ENCODE results near the gene ZFP92.
"Not testable (repeated sequence)": the region's sequence is repeated elsewhere in the genome, so short reads cannot be mapped to it uniquely, and the experiment has no call there.

ZFP92 gene

GRCh38 chrX:153387345-153387744 is 23.9 kb upstream of the ZFP92 start:
- DNase-seq = no peak

DNA sequence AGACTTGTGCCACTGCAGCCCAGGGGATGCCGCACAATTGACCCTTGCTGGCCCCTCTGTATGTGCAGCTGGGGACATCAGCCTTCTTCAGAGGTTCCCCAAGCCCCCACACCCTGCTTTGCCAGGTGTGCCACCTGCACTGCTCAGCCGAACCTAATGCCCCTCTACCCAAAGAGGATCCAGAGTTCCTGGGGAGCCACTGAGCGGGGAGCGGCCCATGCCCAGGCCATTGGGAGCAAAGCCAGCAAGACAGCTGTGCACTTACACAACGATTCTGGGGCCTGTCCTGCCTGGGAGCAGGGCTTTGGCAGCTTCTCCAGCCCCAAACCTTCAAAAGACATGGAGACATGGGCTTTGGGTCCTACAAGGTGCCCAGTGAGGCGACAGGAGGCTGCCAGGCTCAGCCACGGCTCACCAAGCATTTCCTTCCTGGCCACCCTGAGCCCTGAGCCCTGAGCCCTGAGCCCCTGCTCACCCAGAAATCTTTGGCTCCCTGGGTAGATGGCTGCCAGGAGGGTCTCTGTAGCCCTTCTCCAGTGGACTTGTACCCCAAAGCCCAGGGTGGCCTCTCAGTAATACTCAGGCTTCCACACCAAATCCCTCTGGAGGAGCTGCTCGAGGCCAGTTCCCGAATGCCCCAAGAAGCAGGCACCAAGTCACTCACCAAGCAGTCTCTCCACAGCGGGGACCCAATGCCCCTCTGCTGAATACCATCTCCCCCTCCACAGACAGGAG is 23.1 kb upstream of the ZFP92 start:
- no peak for DNase-seq

DNA sequence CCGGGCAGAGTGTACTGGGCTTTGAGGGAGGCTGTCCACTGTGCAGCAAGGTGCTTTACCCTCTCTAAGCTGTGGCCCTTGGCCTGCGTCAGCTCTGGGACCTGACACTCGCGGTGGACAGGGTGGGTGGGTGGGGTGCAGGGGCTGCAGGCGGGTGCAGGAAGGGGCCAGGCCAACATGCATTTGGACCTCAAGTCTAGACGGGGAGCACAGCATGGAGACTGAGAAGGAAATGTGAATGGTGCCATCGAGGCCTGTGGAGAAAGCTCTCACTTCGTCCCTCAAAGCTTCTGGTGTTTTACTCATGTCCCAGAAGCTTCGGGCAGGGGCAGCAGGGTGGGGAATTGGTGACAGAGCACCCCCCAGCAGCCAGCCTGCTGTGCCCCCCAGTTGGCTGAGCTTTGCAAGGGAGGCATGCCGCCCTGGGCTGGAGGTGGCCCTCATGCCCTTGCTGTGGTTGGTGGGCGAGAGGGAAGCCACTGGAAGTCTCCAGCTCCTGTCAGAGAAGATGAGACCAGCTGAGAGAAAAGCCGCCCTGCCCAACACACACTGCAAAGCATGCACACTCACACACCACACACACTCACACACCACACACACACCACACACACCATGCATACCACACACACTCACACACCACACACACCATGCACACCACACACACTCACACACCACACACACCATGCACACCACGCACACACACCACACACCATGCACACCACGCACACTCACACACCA is 22.4 kb upstream of the ZFP92 start:
- no peak for DNase-seq

GRCh38 chrX:153389460-153389768 is 21.9 kb upstream of the ZFP92 start:
- DNase-seq = not testable (repeated sequence)

DNA sequence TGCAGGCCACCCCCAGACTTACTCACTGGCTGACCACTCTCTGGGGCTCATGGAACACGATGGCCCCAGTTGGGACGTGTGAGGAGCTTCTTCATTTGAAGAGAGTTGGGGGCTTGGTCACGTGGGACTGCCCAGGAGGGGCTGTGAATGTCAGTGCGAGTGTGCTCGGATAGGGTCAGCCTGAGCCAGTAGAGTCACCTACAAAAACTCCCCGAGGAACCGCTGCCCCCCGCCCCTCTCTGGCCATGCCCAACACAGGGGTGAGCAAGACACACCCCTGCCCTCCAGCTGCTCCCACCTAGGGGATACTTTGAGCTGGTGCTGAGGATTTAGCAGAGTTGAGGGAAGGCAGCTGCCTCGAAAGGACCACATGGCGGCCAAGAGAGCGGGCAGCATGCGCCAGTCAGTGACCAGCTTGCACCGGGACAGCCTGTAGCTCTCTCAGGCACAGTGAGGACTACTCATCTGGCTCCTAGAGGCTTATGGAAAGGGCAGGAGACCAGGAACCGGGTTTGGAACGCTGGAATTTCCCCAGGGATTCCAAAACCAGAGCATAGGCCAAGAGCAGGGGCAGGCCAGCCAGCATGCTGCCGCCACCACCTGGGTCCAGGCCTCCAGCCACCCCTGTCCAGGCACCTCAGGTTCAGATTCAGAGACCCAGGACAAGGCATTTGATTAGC is 18.5 kb upstream of the ZFP92 start:
- DNase-seq = no peak

GRCh38 chrX:153394612-153395011 is 16.7 kb upstream of the ZFP92 start:
- DNase-seq = no peak

GRCh38 chrX:153395613-153396319 is 15.5 kb upstream of the ZFP92 start:
- DNase-seq = no peak

DNA sequence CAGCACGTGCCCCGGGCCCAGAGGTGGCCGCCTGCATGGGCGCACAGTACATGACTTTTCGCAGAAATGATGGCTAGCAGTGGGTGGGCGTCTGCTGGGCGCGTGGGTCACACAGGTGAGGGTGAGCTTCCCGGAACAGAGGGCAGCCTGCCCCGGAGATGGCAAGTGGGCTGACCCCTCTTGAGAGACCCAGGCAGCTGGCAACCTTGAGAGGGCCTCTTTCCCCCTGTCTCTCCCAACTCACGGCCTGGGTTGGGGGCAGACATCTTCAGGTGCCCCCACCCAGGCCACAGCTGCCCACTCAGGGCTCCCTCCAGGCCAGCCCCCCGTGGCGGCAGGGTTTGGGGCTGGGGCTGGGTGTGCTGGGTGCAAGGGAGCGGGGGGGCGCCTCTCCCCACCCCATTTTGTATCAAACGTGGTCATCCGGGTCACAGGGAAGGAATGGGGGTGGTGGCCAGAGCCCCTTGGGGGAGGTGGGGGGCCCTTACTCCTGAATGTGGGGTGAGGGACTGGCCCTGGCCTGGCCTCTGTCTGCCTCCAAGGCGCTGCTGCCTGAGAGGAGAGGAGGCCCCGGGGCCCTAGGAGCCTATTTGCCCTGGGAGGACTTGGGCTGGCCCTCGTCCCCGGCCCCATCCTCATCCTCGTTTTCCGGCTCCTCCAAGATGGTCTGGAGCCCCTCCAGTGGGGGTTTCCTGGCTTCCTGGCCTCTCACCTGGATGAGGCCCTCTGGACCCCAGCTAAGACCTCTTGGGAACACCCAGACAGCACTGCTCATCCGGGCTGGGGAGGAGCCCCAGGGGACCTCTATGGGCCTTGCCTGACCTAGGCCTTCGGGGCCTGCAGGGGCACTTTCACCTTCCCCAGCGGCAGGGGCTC is 14.7 kb upstream of the ZFP92 start:
- DNase-seq = no peak

GRCh38 chrX:153397256-153397960 is 13.9 kb upstream of the ZFP92 start:
- peak in 1 of 2 experiments; percentile 17 for DNase-seq

- no peak for DNase-seq
These were observed 12.9 kb upstream of the ZFP92 start for GRCh38 chrX:153398275-153398960.

DNA sequence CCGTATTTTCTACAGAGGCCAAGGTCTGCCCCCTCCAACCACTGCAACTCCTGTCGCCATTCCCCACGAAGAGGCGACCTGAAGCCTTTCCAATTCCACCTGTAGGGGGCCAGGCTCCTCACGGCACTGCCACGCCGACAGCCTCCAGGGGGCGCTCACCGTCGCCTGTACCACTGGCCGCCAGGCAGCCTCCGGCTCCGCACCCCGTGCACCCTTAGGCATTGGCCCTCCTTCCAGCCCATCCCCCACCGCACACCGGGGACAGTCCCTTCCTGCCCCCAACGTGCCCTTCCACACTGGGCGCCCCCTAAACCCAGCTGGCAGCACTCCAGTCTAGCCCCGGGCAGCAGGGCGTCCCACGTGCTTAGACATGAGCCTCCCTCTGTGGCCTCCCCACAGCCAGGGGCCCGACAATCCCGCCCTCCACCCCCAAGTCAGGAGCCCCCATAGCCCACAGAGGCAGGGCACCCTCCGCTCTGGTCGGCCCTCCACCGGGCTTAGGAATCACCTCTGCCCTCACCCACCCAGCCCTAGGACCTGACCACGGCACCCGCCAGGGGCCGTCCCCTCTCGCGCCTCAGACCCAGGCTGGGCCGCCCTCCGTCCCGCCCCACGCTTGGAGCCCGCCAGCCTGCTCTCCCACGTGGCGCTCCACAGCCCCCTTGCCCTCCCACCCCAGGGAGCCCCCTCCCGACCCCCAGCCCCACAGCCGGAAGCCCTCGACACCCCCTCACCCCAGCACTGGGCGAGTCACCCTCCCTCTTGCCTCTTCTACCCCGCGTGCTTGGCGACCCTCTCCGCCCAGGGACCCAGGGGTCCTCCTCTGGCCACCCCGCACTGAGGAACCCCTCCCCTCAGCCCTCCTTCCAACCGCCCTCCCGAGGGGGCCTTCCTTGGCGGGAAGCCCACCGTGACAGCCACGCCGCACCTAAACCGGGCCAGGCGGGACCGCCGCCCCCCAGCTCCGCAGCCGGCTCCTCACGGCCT is 10.8 kb upstream of the ZFP92 start:
- peak in 1 of 2 experiments; percentile 39 for DNase-seq

DNA sequence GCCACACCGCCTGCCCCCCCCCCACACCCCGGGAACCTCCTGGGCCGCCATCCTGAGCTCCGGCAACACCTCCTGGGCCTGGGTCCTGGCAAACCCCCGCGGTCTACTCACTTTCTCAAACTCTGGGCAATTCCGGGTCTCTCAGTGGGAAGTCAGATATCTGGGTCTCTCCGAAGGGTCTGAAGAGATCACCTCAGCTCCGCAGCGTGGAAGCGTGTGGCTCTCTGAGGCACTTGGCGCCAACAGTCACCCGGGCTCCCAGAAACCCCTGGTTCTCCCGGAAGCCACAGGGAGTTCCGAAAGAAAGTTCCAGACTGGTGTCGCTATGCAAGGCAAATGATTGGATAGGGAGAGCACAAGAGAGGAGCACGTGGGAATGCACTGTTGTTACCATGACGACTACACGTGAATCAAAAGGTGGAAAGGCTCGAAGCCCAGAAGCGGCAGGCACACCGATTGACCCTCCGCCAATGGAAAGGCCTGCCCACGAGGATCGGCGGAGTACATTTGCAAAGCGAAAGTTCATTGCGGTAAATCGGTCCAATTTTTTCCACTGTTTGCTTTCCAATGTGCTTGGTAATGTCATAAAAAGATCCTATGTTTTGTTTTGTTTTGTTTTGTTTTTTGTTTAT is 10.0 kb upstream of the ZFP92 start, which contains the start of gene PNMA6E:
TSS of gene PNMA6E (minus strand) at position 218 of the 632 bp plus-strand sequence. CDS start 2,501 bp downstream, outside the sequence.
- DNase-seq = no peak

DNA sequence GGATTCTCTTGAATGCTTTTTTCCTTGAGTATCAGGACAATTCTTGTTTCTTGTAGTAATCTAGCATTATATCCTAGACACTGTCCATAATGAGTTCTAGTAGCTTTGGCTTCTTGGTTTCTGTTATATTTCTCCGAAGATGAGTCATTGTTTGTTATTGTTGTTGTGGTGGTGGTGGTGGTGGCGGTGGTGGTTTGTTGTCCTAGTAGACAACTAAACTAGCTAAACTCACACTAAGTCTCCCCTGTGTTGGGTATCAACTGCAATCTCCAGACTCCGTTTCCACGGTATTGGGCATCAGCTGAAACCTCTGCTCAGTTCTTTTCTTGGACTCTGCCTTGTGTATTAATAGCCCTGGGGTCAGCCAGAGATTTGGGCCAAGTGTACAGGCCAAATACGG is 6.9 kb upstream of the ZFP92 start:
- not testable (repeated sequence) for DNase-seq

- DNase-seq = no peak
These were observed 5.8 kb upstream of the ZFP92 start for GRCh38 chrX:153405426-153405825.

DNA sequence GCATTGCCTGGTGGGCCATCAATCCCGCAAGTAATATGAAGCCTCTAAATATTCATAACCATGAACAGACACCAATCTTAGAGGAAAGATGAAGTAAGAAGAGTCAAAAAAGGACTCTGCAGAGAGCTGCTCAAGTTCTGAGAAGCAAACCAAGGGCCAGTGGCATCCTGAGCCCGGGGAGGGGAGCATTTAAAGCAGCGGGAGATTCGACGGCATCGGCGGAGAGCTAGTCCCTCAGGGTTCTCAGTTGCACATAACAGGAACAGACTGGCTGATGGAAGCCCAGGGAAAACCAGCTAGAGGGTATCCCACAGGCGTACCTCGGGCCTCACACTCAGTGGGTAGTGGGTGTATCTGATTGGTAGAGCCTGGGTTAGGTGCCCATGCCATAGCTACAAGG is 5.3 kb upstream of the ZFP92 start:
- no peak for DNase-seq

GRCh38 chrX:153406903-153407302 is 4.4 kb upstream of the ZFP92 start:
- DNase-seq = no peak

GRCh38 chrX:153407736-153408135 is 3.5 kb upstream of the ZFP92 start:
- DNase-seq = no peak

GRCh38 chrX:153408221-153408721 is 3.0 kb upstream of the ZFP92 start:
- no peak for DNase-seq

- no peak for DNase-seq
These were observed 2.4 kb upstream of the ZFP92 start for GRCh38 chrX:153408871-153409351.

All from NCI-H524 (cell line).